GM12891 (cell line): Measurements from ENCODE around the gene MAOB.

ENCODE experiments used
- PAX5 ChIP-seq: IDR thresholded peaks from 2 replicates; pipeline ENCODE4 v1.6.1; 2011; ENCODE audit warnings: low read length, moderate library complexity, mild to moderate bottlenecking; ENCODE audit not compliant: insufficient read depth, severe bottlenecking
- POLR2A ChIP-seq: IDR thresholded peaks from 2 replicates; pipeline ENCODE4 v1.6.1; 2011; ENCODE audit warnings: low read depth, low read length, control low read depth
- POLR2AphosphoS5 ChIP-seq: IDR thresholded peaks from 2 replicates; pipeline ENCODE4 v1.6.1; 2011; ENCODE audit warnings: low read depth, low read length, control low read depth
- POU2F2 ChIP-seq: IDR thresholded peaks from 2 replicates; pipeline ENCODE4 v1.6.1; 2011; ENCODE audit warnings: low read depth, mild to moderate bottlenecking, control low read depth, low read length, moderate library complexity
- SPI1 ChIP-seq: IDR thresholded peaks from 2 replicates; pipeline ENCODE4 v1.6.1; 2011; ENCODE audit warnings: low read depth, low read length, control low read depth
- TAF1 ChIP-seq: IDR thresholded peaks from 2 replicates; pipeline ENCODE4 v1.6.1; 2011; ENCODE audit warnings: low read depth, low read length, control low read depth

- TF ChIP-seq POLR2AphosphoS5, result no peak
- no peak for TF ChIP-seq POLR2A
- TF ChIP-seq TAF1, result no peak
- TF ChIP-seq POU2F2, result no peak
- TF ChIP-seq SPI1, result no peak
- TF ChIP-seq PAX5, result no peak
Measured at GRCh38 chrX:43756076-43756475, 126.2 kb downstream of the MAOB start.
